Upper lobe of left lung (tissue), 6 donors: Measurements from ENCODE around the gene SNX13. TPM values are rescaled to one million over a fixed set of nuclear protein-coding genes. Genes with fewer than 3 reads are reported as not detected.
A peak's percentile ranks its signal among the peaks of the same experiment; 100 is the strongest.

Source experiments
- ATAC-seq, 2 donors: fragments of 200-7000 bp; cut with Tn5 transposase; one replicate each; pipeline ENCODE4 v1.9.1; 2022; ENCODE audit warnings: mild to moderate bottlenecking in 2 of 2, moderate library complexity in 2 of 2; ENCODE audit not compliant: low FRiP score in 2 of 2
- DNase-seq, 2 donors: peaks; one replicate each; pipeline ENCODE4 v3.0.0-alpha.2; 2019 to 2020
- H3K27ac ChIP-seq, 4 donors: fragments of 200-600 bp; sonication (generic); one replicate each; pipeline ENCODE4 v1.5.1; 2016 to 2019
- H3K27me3 ChIP-seq, 4 donors: fragments of 200-600 bp; sonication (generic); one replicate each; pipeline ENCODE4 v1.5.1; 2017 to 2019
- H3K36me3 ChIP-seq, 4 donors: fragments of 200-600 bp; sonication (generic); one replicate each; pipeline ENCODE4 v1.5.1; 2016 to 2019
- H3K4me1 ChIP-seq, 4 donors: fragments of 200-600 bp; sonication (generic); one replicate each; pipeline ENCODE4 v1.5.1; 2018 to 2019
- H3K4me3 ChIP-seq, 4 donors: fragments of 200-600 bp; sonication (generic); one replicate each; pipeline ENCODE4 v1.5.1; 2017 to 2019; ENCODE audit warnings: mild to moderate bottlenecking in 2 of 4, moderate library complexity in 1 of 4
- H3K9me3 ChIP-seq, 4 donors: fragments of 200-600 bp; sonication (generic); one replicate each; pipeline ENCODE4 v1.5.1; 2018 to 2019
- EP300 ChIP-seq, 4 donors: sonication (generic); formaldehyde crosslinking; IDR thresholded peaks; one replicate each; pipeline ENCODE4 v1.5.1; 2017; ENCODE audit warnings: antibody characterized with exemption in 4 of 4, control low read depth in 2 of 4
- POLR2A ChIP-seq, 4 donors: fragments of 450-650 bp; IDR thresholded peaks; one replicate each; pipeline ENCODE4 v1.5.1; 2016 to 2017; ENCODE audit warnings: antibody characterized with exemption in 4 of 4, mild to moderate bottlenecking in 2 of 4
- POLR2AphosphoS5 ChIP-seq, 2 donors: sonication (generic); formaldehyde crosslinking; IDR thresholded peaks; one replicate each; pipeline ENCODE4 v1.5.1; 2017; ENCODE audit warnings: antibody characterized with exemption in 2 of 2
- WGBS, 2 donors: methylation state at CpG; one replicate each; pipeline ENCODE4 v1.1.5; 2017 to 2018; 5-methylcytosine and 5-hydroxymethylcytosine counted together
- total RNA-seq, 6 donors: library from RNA; depleted of rRNA in 4 of 6; stranded (reverse); fragments of >200 nt in 4 of 6; gene quantifications; one replicate each; pipeline versions ENCODE4 v1.1.0 to v1.2.1, GENCODE V29; 2016 to 2021
- TF ChIP-seq, protein P1 (sequence below), 6 experiments: fragments of 450-650 bp in 4 of 6; fragments of 200-600 bp in 2 of 6; sonication (generic) in 2 of 6; IDR thresholded peaks; one replicate each; pipeline ENCODE4 v1.5.1; 2016 to 2019; ENCODE audit warnings: antibody characterized with exemption in 6 of 6
- donor health status: DM: no; HTN: no; CAD: no; lungs with moderate emphysema.
- donor health status: DM: no; HTN: yes; CAD: no; lungs with severe emphysema.

The SNX13 gene
- total RNA-seq, 6 donors from 2014 or later = 17.1 to 195 (median 53.3) TPM

DNA sequence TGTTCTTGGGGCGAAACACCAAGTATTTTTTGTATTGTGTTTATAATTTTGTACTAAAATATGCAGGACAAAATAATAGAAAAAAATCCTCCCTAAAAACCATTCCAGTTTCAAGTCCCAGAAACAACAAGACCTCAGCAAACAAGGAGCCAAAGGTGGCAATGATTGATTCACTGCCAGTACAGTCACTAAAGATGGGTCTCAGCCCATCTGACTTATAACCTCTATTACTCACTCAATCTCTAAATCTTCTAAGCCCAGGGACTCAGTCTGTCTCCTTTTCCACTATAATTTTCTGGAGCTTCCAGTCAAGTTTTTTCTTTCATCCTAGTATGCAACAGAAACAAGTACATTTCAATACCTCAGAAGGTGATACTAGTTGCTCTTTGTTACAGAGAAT is 33.3 kb downstream of the SNX13 start:
- Histone ChIP-seq H3K36me3 (no peaks in the 10 kb centered on the region), H3K4me3 (no peak overlapping the region), H3K27me3 (no peaks in the 10 kb centered on the region), H3K27ac (no peak overlapping the region), H3K4me1 (peaks cover 0 to 10% (median 3%) of the 10 kb centered on the region in 4 donors), H3K9me3 (no peaks in the 10 kb centered on the region)
- no peak for TF ChIP-seq POLR2A (IDR thresholded peaks at IDR 0.05)
- no peak for TF ChIP-seq EP300 (IDR thresholded peaks at IDR 0.05)
- TF ChIP-seq POLR2AphosphoS5 (IDR thresholded peaks at IDR 0.05) = no peak
- TF ChIP-seq, protein P1, sequence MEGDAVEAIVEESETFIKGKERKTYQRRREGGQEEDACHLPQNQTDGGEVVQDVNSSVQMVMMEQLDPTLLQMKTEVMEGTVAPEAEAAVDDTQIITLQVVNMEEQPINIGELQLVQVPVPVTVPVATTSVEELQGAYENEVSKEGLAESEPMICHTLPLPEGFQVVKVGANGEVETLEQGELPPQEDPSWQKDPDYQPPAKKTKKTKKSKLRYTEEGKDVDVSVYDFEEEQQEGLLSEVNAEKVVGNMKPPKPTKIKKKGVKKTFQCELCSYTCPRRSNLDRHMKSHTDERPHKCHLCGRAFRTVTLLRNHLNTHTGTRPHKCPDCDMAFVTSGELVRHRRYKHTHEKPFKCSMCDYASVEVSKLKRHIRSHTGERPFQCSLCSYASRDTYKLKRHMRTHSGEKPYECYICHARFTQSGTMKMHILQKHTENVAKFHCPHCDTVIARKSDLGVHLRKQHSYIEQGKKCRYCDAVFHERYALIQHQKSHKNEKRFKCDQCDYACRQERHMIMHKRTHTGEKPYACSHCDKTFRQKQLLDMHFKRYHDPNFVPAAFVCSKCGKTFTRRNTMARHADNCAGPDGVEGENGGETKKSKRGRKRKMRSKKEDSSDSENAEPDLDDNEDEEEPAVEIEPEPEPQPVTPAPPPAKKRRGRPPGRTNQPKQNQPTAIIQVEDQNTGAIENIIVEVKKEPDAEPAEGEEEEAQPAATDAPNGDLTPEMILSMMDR (IDR thresholded peaks at IDR 0.05) = no peak
- no peak for DNase-seq
- 100% methylated on average over 1 of the region's 1 CpG for WGBS, 2 donors
- ATAC-seq = no peak

- Histone ChIP-seq H3K27me3 (no peaks in the 10 kb centered on the region), H3K36me3 (no peaks in the 10 kb centered on the region), H3K9me3 (no peaks in the 10 kb centered on the region), H3K27ac (no peak overlapping the region), H3K4me3 (no peak overlapping the region), H3K4me1 (peaks cover 0 to 10% (median 3%) of the 10 kb centered on the region in 4 donors)
- no peak for TF ChIP-seq EP300 (IDR thresholded peaks at IDR 0.05)
- TF ChIP-seq POLR2AphosphoS5 (IDR thresholded peaks at IDR 0.05) = no peak
- no peak for TF ChIP-seq POLR2A (IDR thresholded peaks at IDR 0.05)
- TF ChIP-seq, protein P1 (IDR thresholded peaks at IDR 0.05) = no peak
- ATAC-seq (no peak), DNase-seq (no peak)
These were observed 37.0 kb downstream of the SNX13 start for GRCh38 chr7:17903337-17903736.

GRCh38 chr7:17902599-17902998 is 37.7 kb downstream of the SNX13 start:
- DNase-seq = peak in 1 of 2 donors; percentile 11
- H3K36me3 ChIP-seq = no peaks in the 10 kb centered on the region
- no peak for ATAC-seq
- H3K4me1 ChIP-seq = peaks cover 0 to 10% (median 3%) of the 10 kb centered on the region in 4 donors
- H3K27me3 ChIP-seq = no peaks in the 10 kb centered on the region
- TF ChIP-seq POLR2A (IDR thresholded peaks at IDR 0.05) = no peak
- TF ChIP-seq, protein P1 (IDR thresholded peaks at IDR 0.05) = no peak
- no peak for TF ChIP-seq EP300 (IDR thresholded peaks at IDR 0.05)
- no peak for TF ChIP-seq POLR2AphosphoS5 (IDR thresholded peaks at IDR 0.05)
- H3K4me3 ChIP-seq = no peak overlapping the region
- H3K27ac ChIP-seq = no peak overlapping the region
- no peaks in the 10 kb centered on the region for H3K9me3 ChIP-seq
- WGBS, 2 donors = 84 to 96% methylated on average over 5 of the region's 5 CpGs

DNA sequence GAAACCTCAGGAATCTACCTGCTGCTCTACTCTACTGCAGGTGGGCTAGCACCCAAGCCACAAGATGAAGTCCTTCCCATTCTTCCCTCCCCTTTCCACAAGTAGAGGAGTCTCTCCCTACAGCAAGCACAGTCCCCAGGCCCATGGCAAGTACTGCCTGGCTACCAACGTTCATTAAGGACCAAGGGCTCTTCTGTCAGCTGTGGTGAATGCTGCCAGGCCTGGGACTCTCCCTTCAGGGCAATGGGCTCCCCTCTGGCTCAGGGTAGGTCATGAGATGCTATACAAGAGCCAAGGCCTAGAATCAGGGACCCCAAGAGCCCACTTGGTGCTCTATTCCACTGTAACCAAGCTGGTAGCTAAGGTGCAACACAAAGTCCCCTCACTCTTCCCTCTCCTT is 39.8 kb downstream of the SNX13 start:
- Histone ChIP-seq H3K27me3 (no peaks in the 10 kb centered on the region), H3K27ac (no peak overlapping the region), H3K9me3 (no peaks in the 10 kb centered on the region), H3K36me3 (no peaks in the 10 kb centered on the region), H3K4me1 (peaks cover 0 to 10% (median 3%) of the 10 kb centered on the region in 4 donors), H3K4me3 (no peak overlapping the region)
- TF ChIP-seq POLR2AphosphoS5 (IDR thresholded peaks at IDR 0.05) (no peak), POLR2A (IDR thresholded peaks at IDR 0.05) (no peak), EP300 (IDR thresholded peaks at IDR 0.05) (no peak)
- TF ChIP-seq, protein P1 (IDR thresholded peaks at IDR 0.05) = no peak
- 80 to 94% methylated on average over 1 of the region's 1 CpG for WGBS, 2 donors
- no peak for ATAC-seq
- no peak for DNase-seq

DNA sequence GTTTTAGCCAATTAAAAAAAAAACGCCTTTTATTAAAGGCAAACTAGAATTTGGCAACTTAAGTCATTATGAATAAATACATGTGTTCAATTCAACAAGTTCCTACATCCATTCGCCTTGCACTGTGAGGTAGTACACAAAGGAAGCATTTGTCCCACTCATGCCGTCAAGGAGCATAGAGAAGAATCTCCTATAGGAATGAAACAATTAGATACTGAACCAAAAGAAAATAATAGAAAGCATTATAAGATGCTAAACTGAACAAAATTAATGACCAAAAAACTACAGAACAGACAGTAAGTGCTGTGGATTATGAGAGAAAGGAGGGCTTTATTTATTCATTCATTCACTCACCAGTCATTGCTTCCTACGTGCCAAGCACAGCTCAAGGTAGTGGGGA is 42.2 kb downstream of the SNX13 start:
- 95 to 96% methylated on average over 4 of the region's 4 CpGs for WGBS, 2 donors
- no peak overlapping the region for H3K4me3 ChIP-seq
- H3K27me3 ChIP-seq = no peaks in the 10 kb centered on the region
- DNase-seq (no peak), ATAC-seq (no peak)
- H3K9me3 ChIP-seq = no peaks in the 10 kb centered on the region
- H3K36me3 ChIP-seq = no peaks in the 10 kb centered on the region
- peaks cover 0 to 3% (median 0%) of the 10 kb centered on the region in 4 donors for H3K4me1 ChIP-seq
- H3K27ac ChIP-seq = no peak overlapping the region
- TF ChIP-seq EP300 (IDR thresholded peaks at IDR 0.05) (no peak), POLR2A (IDR thresholded peaks at IDR 0.05) (no peak), POLR2AphosphoS5 (IDR thresholded peaks at IDR 0.05) (no peak)
- TF ChIP-seq, protein P1 (IDR thresholded peaks at IDR 0.05) = no peak
